HEK293 (cell line): ENCODE measurements around the gene KIAA1328.

ENCODE experiments used
- CTCF ChIA-PET: fragments of 350-600 bp; formaldehyde crosslinking; extraction: SDS; loops from one replicate; lab custom pipeline; 2021; ENCODE audit warnings: antibody characterized with exemption; lab: Yijun Ruan, JAX
- POLR2A ChIA-PET: fragments of 300-600 bp; formaldehyde crosslinking; extraction: SDS; loops from one replicate; lab custom pipeline; 2020; ENCODE audit warnings: antibody characterized with exemption, inconsistent platforms; lab: Yijun Ruan, JAX
- H3K27ac ChIP-seq: fragments of 200-500 bp; sonication (Bioruptor generic); 2 replicates; pipeline ENCODE4 v1.5.1; 2014; ENCODE audit warnings: low read depth, low read length, control low read depth, inconsistent platforms; ENCODE audit errors: extremely low read depth
- H3K36me3 ChIP-seq, 2 experiments: fragments of 200-500 bp in 1 of 2; sonication (Bioruptor generic) in 1 of 2; 1 replicate in 1 of 2; 2 replicates in 1 of 2; pipeline ENCODE4 v1.5.1; 2014 to 2017; ENCODE audit warnings: inconsistent platforms in 2 of 2, low read length in 2 of 2; ENCODE audit not compliant: control insufficient read depth in 2 of 2, insufficient read depth in 1 of 2
- H3K4me1 ChIP-seq: fragments of 200-500 bp; sonication (Bioruptor generic); 2 replicates; pipeline ENCODE4 v1.5.1; 2014; ENCODE audit warnings: mild to moderate bottlenecking, low read length, inconsistent platforms; ENCODE audit not compliant: control insufficient read depth, insufficient read depth
- H3K4me3 ChIP-seq: 2 replicates; pipeline ENCODE4 v1.5.1; 2011; ENCODE audit warnings: low read depth, mild to moderate bottlenecking, control low read depth, low read length, moderate library complexity
- H3K9me3 ChIP-seq: fragments of 200-500 bp; sonication (Bioruptor generic); 2 replicates; pipeline ENCODE4 v1.5.1; 2014; ENCODE audit warnings: low read depth, low read length, inconsistent platforms; ENCODE audit not compliant: control insufficient read depth, insufficient read depth
- KLF7 ChIP-seq: fragments of 450-650 bp; formaldehyde crosslinking; IDR thresholded peaks from 2 replicates; pipeline ENCODE4 v1.5.1; 2016; ENCODE audit warnings: missing biosample characterization, missing genetic modification characterization, borderline replicate concordance
- KLF8 ChIP-seq: fragments of 450-650 bp; formaldehyde crosslinking; IDR thresholded peaks from 2 replicates; pipeline ENCODE4 v1.5.1; 2016; ENCODE audit warnings: missing biosample characterization, missing genetic modification characterization
- SP3 ChIP-seq: fragments of 450-650 bp; formaldehyde crosslinking; IDR thresholded peaks from 2 replicates; pipeline ENCODE4 v1.5.1; 2016; ENCODE audit warnings: missing biosample characterization, missing genetic modification characterization
- TRIM28 ChIP-seq: IDR thresholded peaks from 2 replicates; pipeline ENCODE4 v1.6.1; 2011; ENCODE audit warnings: low read length, control low read depth, borderline replicate concordance
- ZBTB17 ChIP-seq: fragments of 450-650 bp; formaldehyde crosslinking; IDR thresholded peaks from 2 replicates; pipeline ENCODE4 v1.5.1; 2016; ENCODE audit warnings: missing biosample characterization, missing genetic modification characterization
- ZBTB20 ChIP-seq: fragments of 450-650 bp; formaldehyde crosslinking; IDR thresholded peaks from 2 replicates; pipeline ENCODE4 v1.5.1; 2016; ENCODE audit warnings: missing biosample characterization, missing genetic modification characterization
- ZNF157 ChIP-seq: fragments of 450-650 bp; formaldehyde crosslinking; IDR thresholded peaks from 2 replicates; pipeline ENCODE4 v1.5.1; 2016; ENCODE audit warnings: missing biosample characterization, missing genetic modification characterization
- ZNF184 ChIP-seq: fragments of 450-650 bp; IDR thresholded peaks from 2 replicates; pipeline ENCODE4 v1.5.1; 2018; ENCODE audit warnings: missing biosample characterization, mild to moderate bottlenecking, missing genetic modification characterization
- ZNF23 ChIP-seq: fragments of 450-650 bp; formaldehyde crosslinking; IDR thresholded peaks from 2 replicates; pipeline ENCODE4 v1.5.1; 2016; ENCODE audit warnings: missing biosample characterization, missing genetic modification characterization, borderline replicate concordance
- ZNF354C ChIP-seq: fragments of 450-650 bp; formaldehyde crosslinking; IDR thresholded peaks from 2 replicates; pipeline ENCODE4 v1.5.1; 2016; ENCODE audit warnings: missing biosample characterization, missing genetic modification characterization, low read depth, borderline replicate concordance
- ZNF391 ChIP-seq: fragments of 450-650 bp; formaldehyde crosslinking; IDR thresholded peaks from 2 replicates; pipeline ENCODE4 v1.5.1; 2016; ENCODE audit warnings: low read depth, missing biosample characterization, missing genetic modification characterization, borderline replicate concordance
- ZNF404 ChIP-seq: fragments of 450-650 bp; formaldehyde crosslinking; IDR thresholded peaks from 2 replicates; pipeline ENCODE4 v1.5.1; 2017; ENCODE audit warnings: missing biosample characterization, missing genetic modification characterization
- ZNF416 ChIP-seq: fragments of 450-650 bp; formaldehyde crosslinking; IDR thresholded peaks from 2 replicates; pipeline ENCODE4 v1.5.1; 2016; ENCODE audit warnings: missing biosample characterization, missing genetic modification characterization
- ZNF423 ChIP-seq: fragments of 450-650 bp; formaldehyde crosslinking; IDR thresholded peaks from 2 replicates; pipeline ENCODE4 v1.5.1; 2016; ENCODE audit warnings: missing biosample characterization, missing genetic modification characterization
- ZNF521 ChIP-seq: fragments of 450-650 bp; formaldehyde crosslinking; IDR thresholded peaks from 2 replicates; pipeline ENCODE4 v1.5.1; 2017; ENCODE audit warnings: missing biosample characterization, mild to moderate bottlenecking, missing genetic modification characterization
- ZNF549 ChIP-seq: fragments of 450-650 bp; IDR thresholded peaks from 2 replicates; pipeline ENCODE4 v1.5.1; 2018; ENCODE audit warnings: missing biosample characterization, missing genetic modification characterization, mild to moderate bottlenecking, inconsistent platforms, moderate library complexity
- ZNF560 ChIP-seq: fragments of 450-650 bp; formaldehyde crosslinking; IDR thresholded peaks from 2 replicates; pipeline ENCODE4 v1.5.1; 2017; ENCODE audit warnings: missing biosample characterization, missing genetic modification characterization, borderline replicate concordance
- ZNF654 ChIP-seq: fragments of 450-650 bp; formaldehyde crosslinking; IDR thresholded peaks from 2 replicates; pipeline ENCODE4 v1.5.1; 2016; ENCODE audit warnings: low read depth, missing biosample characterization, missing genetic modification characterization
- ZNF658 ChIP-seq: fragments of 450-650 bp; formaldehyde crosslinking; IDR thresholded peaks from 2 replicates; pipeline ENCODE4; 2016; ENCODE audit warnings: missing biosample characterization, missing genetic modification characterization
- ZNF660 ChIP-seq: fragments of 450-650 bp; IDR thresholded peaks from 2 replicates; pipeline ENCODE4 v1.5.1; 2018; ENCODE audit warnings: missing biosample characterization, mild to moderate bottlenecking, missing genetic modification characterization
- ZNF670 ChIP-seq: fragments of 450-650 bp; formaldehyde crosslinking; IDR thresholded peaks from 2 replicates; pipeline ENCODE4 v1.5.1; 2016; ENCODE audit warnings: missing biosample characterization, missing genetic modification characterization, low read depth
- ZNF768 ChIP-seq: fragments of 450-650 bp; formaldehyde crosslinking; IDR thresholded peaks from 2 replicates; pipeline ENCODE4 v1.5.1; 2018; ENCODE audit warnings: missing biosample characterization, mild to moderate bottlenecking, missing genetic modification characterization
- TF ChIP-seq, protein P1 (sequence below): fragments of 450-650 bp; formaldehyde crosslinking; IDR thresholded peaks from 2 replicates; pipeline ENCODE4 v1.5.1; 2016; ENCODE audit warnings: missing biosample characterization, missing genetic modification characterization
- TF ChIP-seq, protein P2 (sequence below): fragments of 450-650 bp; formaldehyde crosslinking; IDR thresholded peaks from 2 replicates; pipeline ENCODE4 v1.5.1; 2017; ENCODE audit warnings: missing biosample characterization, missing genetic modification characterization
- TF ChIP-seq, protein P3 (sequence below): fragments of 450-650 bp; formaldehyde crosslinking; IDR thresholded peaks from 2 replicates; pipeline ENCODE4 v1.5.1; 2016; ENCODE audit warnings: missing biosample characterization, missing genetic modification characterization
- TF ChIP-seq, protein P4 (sequence below): fragments of 450-650 bp; formaldehyde crosslinking; IDR thresholded peaks from 2 replicates; pipeline ENCODE4 v1.5.1; 2016; ENCODE audit warnings: missing biosample characterization, missing genetic modification characterization
- TF ChIP-seq, protein P5 (sequence below): IDR thresholded peaks from 2 replicates; pipeline ENCODE4 v1.6.1; 2011; ENCODE audit warnings: mild to moderate bottlenecking, low read depth, low read length, borderline replicate concordance

KIAA1328 gene

DNA sequence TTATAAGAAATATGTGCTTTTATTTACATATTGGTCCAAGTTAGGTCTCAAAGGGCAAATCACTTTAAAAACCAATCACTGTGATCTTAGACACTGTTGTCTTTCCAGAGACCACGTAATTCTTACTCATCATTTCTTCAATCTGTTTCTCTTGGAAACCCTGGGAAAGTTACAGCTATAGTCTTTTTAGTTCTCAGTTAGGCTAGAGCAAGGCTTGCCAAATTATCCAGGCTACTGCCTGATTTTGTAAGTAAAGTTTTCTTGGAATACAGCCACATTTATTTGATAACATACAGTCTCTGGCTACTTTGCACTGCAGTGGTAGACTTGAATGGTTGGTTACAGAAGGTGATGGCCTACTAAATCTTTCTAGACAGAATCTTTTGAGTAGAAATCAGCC, 106.0 kb downstream of the KIAA1328 start (continued):
- TF ChIP-seq, protein P1, sequence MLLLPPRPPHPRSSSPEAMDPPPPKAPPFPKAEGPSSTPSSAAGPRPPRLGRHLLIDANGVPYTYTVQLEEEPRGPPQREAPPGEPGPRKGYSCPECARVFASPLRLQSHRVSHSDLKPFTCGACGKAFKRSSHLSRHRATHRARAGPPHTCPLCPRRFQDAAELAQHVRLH (tag by site-specific recombination), result no peak
- TF ChIP-seq SP3 (no peak), ZNF391 (tag by site-specific recombination) (no peak)

DNA sequence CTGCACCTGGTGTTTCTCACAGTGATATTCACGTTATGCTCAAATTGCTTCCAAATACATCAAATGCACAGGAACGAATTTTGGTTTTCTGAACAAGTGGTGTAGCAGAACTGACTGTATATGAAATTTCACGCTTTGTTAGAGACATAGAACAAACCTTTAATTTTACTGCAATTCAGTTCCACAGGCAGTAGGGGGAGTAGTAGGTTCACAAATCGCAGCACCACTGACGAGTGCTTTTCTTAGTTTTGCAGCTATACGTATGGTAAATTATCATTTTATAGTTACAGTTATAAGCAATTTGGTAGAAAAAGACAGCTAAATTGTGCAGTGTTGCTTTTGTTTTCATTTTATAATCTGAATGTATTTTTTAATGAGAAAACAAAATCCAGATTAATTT, 113.3 kb downstream of the KIAA1328 start:
- ChIA-PET POLR2A (no interaction called here), CTCF (interaction anchor here (0.7 to 1.8 kb wide), 13 partner anchors 11 to 616 kb away, joined by 3 to 13 read pairs (median 4); no protein-coding TSS in a partner anchor)
- TF ChIP-seq ZNF654 (tag by site-specific recombination), result peak; percentile 34
- TF ChIP-seq ZNF23, result no peak
- no peak for TF ChIP-seq ZNF521
- TF ChIP-seq, protein P2, sequence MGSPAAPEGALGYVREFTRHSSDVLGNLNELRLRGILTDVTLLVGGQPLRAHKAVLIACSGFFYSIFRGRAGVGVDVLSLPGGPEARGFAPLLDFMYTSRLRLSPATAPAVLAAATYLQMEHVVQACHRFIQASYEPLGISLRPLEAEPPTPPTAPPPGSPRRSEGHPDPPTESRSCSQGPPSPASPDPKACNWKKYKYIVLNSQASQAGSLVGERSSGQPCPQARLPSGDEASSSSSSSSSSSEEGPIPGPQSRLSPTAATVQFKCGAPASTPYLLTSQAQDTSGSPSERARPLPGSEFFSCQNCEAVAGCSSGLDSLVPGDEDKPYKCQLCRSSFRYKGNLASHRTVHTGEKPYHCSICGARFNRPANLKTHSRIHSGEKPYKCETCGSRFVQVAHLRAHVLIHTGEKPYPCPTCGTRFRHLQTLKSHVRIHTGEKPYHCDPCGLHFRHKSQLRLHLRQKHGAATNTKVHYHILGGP (tag by site-specific recombination), result no peak
- TF ChIP-seq ZNF416, result no peak
- TF ChIP-seq, protein P3, sequence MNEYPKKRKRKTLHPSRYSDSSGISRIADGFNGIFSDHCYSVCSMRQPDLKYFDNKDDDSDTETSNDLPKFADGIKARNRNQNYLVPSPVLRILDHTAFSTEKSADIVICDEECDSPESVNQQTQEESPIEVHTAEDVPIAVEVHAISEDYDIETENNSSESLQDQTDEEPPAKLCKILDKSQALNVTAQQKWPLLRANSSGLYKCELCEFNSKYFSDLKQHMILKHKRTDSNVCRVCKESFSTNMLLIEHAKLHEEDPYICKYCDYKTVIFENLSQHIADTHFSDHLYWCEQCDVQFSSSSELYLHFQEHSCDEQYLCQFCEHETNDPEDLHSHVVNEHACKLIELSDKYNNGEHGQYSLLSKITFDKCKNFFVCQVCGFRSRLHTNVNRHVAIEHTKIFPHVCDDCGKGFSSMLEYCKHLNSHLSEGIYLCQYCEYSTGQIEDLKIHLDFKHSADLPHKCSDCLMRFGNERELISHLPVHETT (tag by site-specific recombination), result no peak
- no peak for TF ChIP-seq ZNF660 (tag by site-specific recombination)
- TF ChIP-seq TRIM28, result peak; percentile 95; the same call in 1 of the 2 replicates
- H3K27ac ChIP-seq, result no peak overlapping the region
- no peaks in the 10 kb centered on the region for H3K4me1 ChIP-seq
- H3K36me3 ChIP-seq, result no peaks in the 10 kb centered on the region
- no peak overlapping the region for H3K4me3 ChIP-seq
- no peaks in the 10 kb centered on the region for H3K9me3 ChIP-seq

DNA sequence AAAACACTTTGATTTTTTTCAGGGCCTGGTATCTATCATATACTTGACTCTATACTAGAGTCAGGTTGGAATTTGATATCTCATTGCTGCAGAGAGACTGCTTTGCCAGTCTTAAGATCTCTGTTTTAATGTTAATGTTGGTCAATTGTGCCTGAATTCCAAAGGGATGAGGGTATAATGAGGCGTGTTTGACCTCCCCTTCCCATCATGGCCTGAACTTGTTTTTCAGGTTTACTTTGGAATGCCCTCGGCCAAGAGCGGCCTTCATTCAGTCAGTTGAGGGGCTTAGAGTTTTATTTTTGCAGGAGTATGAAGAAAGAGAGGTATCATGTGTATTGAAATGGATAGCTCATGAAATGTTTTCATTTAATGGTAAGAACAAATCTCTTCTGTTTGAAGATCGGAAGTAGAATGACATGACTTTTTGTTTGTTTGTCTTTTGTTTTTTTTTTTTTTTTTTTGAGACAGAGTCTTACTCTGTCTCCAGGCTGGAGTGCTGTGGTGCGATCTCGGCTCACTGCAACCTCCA, 119.0 kb downstream of the KIAA1328 start:
- ChIA-PET CTCF (no interaction called here), POLR2A (no interaction called here)
- no peak overlapping the region for H3K27ac ChIP-seq

DNA sequence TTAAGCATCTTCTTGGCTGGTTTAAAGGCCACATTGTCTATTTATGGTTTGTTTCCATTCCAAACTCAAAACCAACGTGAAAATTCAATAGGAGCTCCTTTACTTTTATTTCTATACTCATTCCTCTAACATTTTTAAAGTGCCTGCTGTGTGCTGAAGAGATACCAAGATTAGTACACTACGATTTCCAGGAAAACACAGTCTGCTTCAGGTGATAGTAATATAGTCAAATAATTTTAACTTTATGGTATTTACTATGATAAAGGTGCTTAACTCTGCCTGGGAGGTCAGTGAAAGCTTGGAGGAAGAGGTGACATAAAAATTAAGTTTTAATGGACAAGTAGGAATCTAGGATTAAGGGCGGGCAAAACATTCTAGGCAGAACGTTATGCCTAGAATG, 121.4 kb downstream of the KIAA1328 start:
- ChIA-PET POLR2A (no interaction called here), CTCF (no interaction called here)
- no peaks in the 10 kb centered on the region for H3K4me1 ChIP-seq
- H3K9me3 ChIP-seq, result no peaks in the 10 kb centered on the region
- H3K36me3 ChIP-seq, result no peaks in the 10 kb centered on the region
- no peak overlapping the region for H3K4me3 ChIP-seq
- H3K27ac ChIP-seq, result no peak overlapping the region
- TF ChIP-seq ZNF184 (tag by site-specific recombination), result no peak
- no peak for TF ChIP-seq ZNF560 (tag by site-specific recombination)
- no peak for TF ChIP-seq ZNF423
- TF ChIP-seq ZBTB20 (tag by site-specific recombination), result no peak
- TF ChIP-seq KLF7 (tag by site-specific recombination), result no peak
- TF ChIP-seq TRIM28, result no peak
- no peak for TF ChIP-seq ZNF157 (tag by site-specific recombination)
- TF ChIP-seq ZNF404 (tag by site-specific recombination), result no peak
- no peak for TF ChIP-seq ZBTB17 (tag by site-specific recombination)
- no peak for TF ChIP-seq ZNF549
- TF ChIP-seq ZNF654 (tag by site-specific recombination), result no peak
- TF ChIP-seq, protein P4, sequence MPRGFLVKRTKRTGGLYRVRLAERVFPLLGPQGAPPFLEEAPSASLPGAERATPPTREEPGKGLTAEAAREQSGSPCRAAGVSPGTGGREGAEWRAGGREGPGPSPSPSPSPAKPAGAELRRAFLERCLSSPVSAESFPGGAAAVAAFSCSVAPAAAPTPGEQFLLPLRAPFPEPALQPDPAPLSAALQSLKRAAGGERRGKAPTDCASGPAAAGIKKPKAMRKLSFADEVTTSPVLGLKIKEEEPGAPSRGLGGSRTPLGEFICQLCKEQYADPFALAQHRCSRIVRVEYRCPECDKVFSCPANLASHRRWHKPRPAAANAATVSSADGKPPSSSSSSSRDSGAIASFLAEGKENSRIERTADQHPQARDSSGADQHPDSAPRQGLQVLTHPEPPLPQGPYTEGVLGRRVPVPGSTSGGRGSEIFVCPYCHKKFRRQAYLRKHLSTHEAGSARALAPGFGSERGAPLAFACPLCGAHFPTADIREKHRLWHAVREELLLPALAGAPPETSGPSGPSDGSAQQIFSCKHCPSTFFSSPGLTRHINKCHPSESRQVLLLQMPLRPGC (tag by site-specific recombination), result no peak
- TF ChIP-seq ZNF658, result no peak
- no peak for TF ChIP-seq ZNF354C (tag by site-specific recombination)
- TF ChIP-seq ZNF670 (tag by site-specific recombination), result no peak

More for the DNA sequence above, 119.0 kb downstream of the KIAA1328 start:
- Histone ChIP-seq H3K4me1 (no peaks in the 10 kb centered on the region), H3K4me3 (no peak overlapping the region), H3K9me3 (no peaks in the 10 kb centered on the region), H3K36me3 (no peaks in the 10 kb centered on the region)
- TF ChIP-seq, protein P5, sequence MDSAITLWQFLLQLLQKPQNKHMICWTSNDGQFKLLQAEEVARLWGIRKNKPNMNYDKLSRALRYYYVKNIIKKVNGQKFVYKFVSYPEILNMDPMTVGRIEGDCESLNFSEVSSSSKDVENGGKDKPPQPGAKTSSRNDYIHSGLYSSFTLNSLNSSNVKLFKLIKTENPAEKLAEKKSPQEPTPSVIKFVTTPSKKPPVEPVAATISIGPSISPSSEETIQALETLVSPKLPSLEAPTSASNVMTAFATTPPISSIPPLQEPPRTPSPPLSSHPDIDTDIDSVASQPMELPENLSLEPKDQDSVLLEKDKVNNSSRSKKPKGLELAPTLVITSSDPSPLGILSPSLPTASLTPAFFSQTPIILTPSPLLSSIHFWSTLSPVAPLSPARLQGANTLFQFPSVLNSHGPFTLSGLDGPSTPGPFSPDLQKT, result no peak
- TF ChIP-seq ZNF768 (no peak), KLF8 (no peak)
